CD4-positive, CD25-positive, alpha-beta regulatory T cell (primary cell): ENCODE measurements around the gene ZNF805. TPM values are rescaled to one million over a fixed set of nuclear protein-coding genes. Genes with fewer than 3 reads are reported as not detected.

ENCODE experiments used
- ATAC-seq, 2 donors: fragments of 150-1000 bp; cut with Tn5 transposase; one replicate each; pipeline ENCODE4 v1.10.0; 2021; ENCODE audit warnings: low read depth in 2 of 2, moderate number of reproducible peaks in 2 of 2, moderate library complexity in 1 of 2
- DNase-seq, 3 donors: peaks; one replicate each; pipeline versions ENCODE4 v3.0.0 to v3.0.0-alpha.2; 2012 to 2022; ENCODE audit warnings: mixed read lengths in 1 of 3
- H3K27ac ChIP-seq: one replicate; pipeline ENCODE4 v1.7.0; 2013; ENCODE audit warnings: mild to moderate bottlenecking, low read length; ENCODE audit not compliant: insufficient read depth, poor library complexity, severe bottlenecking
- H3K27me3 ChIP-seq: one replicate; pipeline ENCODE4 v1.7.0; 2013; ENCODE audit warnings: low read length; ENCODE audit not compliant: control insufficient read depth, insufficient read depth
- H3K36me3 ChIP-seq: one replicate; pipeline ENCODE4 v1.7.0; 2013; ENCODE audit warnings: mild to moderate bottlenecking, low read length, moderate library complexity; ENCODE audit not compliant: control insufficient read depth, insufficient read depth
- H3K4me1 ChIP-seq: 2 replicates; pipeline ENCODE4 v1.7.0; 2013; ENCODE audit warnings: mild to moderate bottlenecking, low read length; ENCODE audit not compliant: insufficient read depth, control insufficient read depth, poor library complexity, severe bottlenecking
- H3K4me3 ChIP-seq: one replicate; pipeline ENCODE4 v1.7.0; 2013; ENCODE audit warnings: low read depth, mild to moderate bottlenecking, low read length, moderate library complexity
- H3K9me3 ChIP-seq, 2 experiments: 1 replicate in 1 of 2; 2 replicates in 1 of 2; pipeline ENCODE4 v1.7.0; 2013; ENCODE audit warnings: low read length in 2 of 2, mild to moderate bottlenecking in 1 of 2, moderate library complexity in 1 of 2; ENCODE audit not compliant: control insufficient read depth in 2 of 2
- H3K27ac Mint-ChIP-seq, 3 donors: one replicate each; pipeline ENCODE4 v1.8.0; 2020 to 2022; ENCODE audit warnings: mild to moderate bottlenecking in 3 of 3, mixed read lengths in 3 of 3, moderate library complexity in 2 of 3
- H3K27me3 Mint-ChIP-seq: one replicate; pipeline ENCODE4 v1.8.0; 2022; ENCODE audit warnings: mild to moderate bottlenecking, mixed read lengths
- H3K36me3 Mint-ChIP-seq: one replicate; pipeline ENCODE4 v1.8.0; 2020; ENCODE audit warnings: mixed read lengths
- H3K4me1 Mint-ChIP-seq, 4 donors: one replicate each; pipeline ENCODE4 v1.8.0; 2020 to 2022; ENCODE audit warnings: mixed read lengths in 4 of 4, mild to moderate bottlenecking in 1 of 4
- H3K4me3 Mint-ChIP-seq, 4 donors: one replicate each; pipeline ENCODE4 v1.8.0; 2020 to 2022; ENCODE audit warnings: mild to moderate bottlenecking in 4 of 4, mixed read lengths in 4 of 4, moderate library complexity in 3 of 4
- H3K9me3 Mint-ChIP-seq, 7 donors: one replicate each; pipeline ENCODE4 v1.8.0; 2020 to 2022; ENCODE audit warnings: mixed read lengths in 7 of 7, mild to moderate bottlenecking in 3 of 7, moderate library complexity in 2 of 7
- polyA plus RNA-seq, 4 donors: library from polyadenylated mRNA; unstranded; fragments of 300-500 nt; fragmentation: Illumina TruSeq; gene quantifications; one replicate each; pipeline ENCODE4 v1.2.3, GENCODE V29; 2021
- total RNA-seq: library from RNA; stranded (reverse); gene quantifications from one replicate; pipeline ENCODE4 v1.2.3, GENCODE V29; 2022

Gene ZNF805
- total and polyA plus RNA-seq, 5 donors from 2014 or later: 1.9 to 30.7 (median 4.5) TPM

DNA sequence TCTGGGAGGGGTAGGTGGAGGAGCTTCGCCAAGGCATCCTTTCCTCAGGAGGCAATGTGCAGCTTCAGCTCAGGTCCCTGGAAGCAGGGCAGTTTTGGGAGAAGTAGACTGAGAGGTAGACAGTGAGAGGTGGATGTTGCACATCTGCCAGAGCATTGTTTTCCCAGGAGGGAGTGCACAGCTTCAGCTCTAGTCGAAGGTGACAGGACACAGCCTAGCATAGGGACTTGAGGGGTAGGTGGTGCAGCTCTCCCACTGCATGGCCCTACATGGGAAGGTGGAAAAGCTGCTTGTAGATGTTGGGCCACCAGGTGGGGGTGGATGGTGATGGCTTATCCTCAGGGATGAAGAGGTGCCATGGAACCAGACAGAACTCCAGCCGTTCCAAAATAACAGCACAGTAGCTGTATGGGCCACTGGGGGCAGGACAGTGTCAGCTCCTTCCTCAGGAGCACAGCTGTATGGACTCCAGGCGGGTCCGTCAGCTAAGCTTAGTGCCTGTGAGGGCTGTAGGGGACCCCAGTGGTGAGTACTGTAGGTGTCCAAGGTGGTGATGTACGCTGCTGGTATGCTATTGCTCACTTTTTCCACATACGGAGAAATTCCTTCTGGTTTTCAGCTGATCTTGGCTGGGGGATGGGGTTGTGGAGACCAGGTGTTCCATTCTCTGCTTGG is 62.4 kb downstream of the ZNF805 start:
- Mint-ChIP-seq H3K4me1 (peaks cover 0 to 7% (median 5%) of the 10 kb centered on the region in 4 donors), H3K27ac (no peak overlapping the region), H3K4me3 (no peak overlapping the region), H3K27me3 (no peaks in the 10 kb centered on the region), H3K9me3 (peaks cover 0 to 25% (median 12%) of the 10 kb centered on the region in 7 donors), H3K36me3 (peaks cover 41% of the 10 kb centered on the region)
- H3K27ac ChIP-seq: no peak overlapping the region
- DNase-seq (no peak), ATAC-seq (no peak)
- peaks cover 15% of the 10 kb centered on the region for H3K36me3 ChIP-seq
- no peaks in the 10 kb centered on the region for H3K4me1 ChIP-seq
- peaks cover 3 to 25% of the 10 kb centered on the region in 2 experiments for H3K9me3 ChIP-seq
- H3K27me3 ChIP-seq: no peaks in the 10 kb centered on the region
- no peak overlapping the region for H3K4me3 ChIP-seq

Other genes starting within 250 kb of the ZNF805 start
- gene USP29, start 120.6 kb upstream of the ZNF805 start, total RNA-seq: not detected
- not detected for gene USP29, start 120.6 kb upstream of the ZNF805 start, polyA plus RNA-seq
- gene ZIM3, start 95.4 kb upstream of the ZNF805 start, total RNA-seq: not detected
- not detected for gene ZIM3, start 95.4 kb upstream of the ZNF805 start, polyA plus RNA-seq
- gene DUXA, start 73.1 kb upstream of the ZNF805 start, total RNA-seq: not detected
- gene DUXA, start 73.1 kb upstream of the ZNF805 start, polyA plus RNA-seq: not detected
- 35.9 TPM for gene ZNF264, start 49.1 kb upstream of the ZNF805 start, total RNA-seq
- gene ZNF264, start 49.1 kb upstream of the ZNF805 start, polyA plus RNA-seq: 10 to 100 TPM; 12.9 to 25.4 (median 18.1) TPM
- 0.69 TPM for gene AURKC, start 9.6 kb upstream of the ZNF805 start, total RNA-seq
- under 1 TPM in 1 of 4 donors, not detected in 3; 0.22 TPM for gene AURKC, start 9.6 kb upstream of the ZNF805 start, polyA plus RNA-seq
- 68.5 TPM for gene ZNF460, start 39.9 kb downstream of the ZNF805 start, total RNA-seq
- gene ZNF460, start 39.9 kb downstream of the ZNF805 start, polyA plus RNA-seq: 1 to 10 TPM; 3.0 to 9.5 (median 5.3) TPM
- 4.5 TPM for gene ZNF543, start 79.8 kb downstream of the ZNF805 start, total RNA-seq
- 1 to 10 TPM; 2.6 to 6.6 (median 4.5) TPM for gene ZNF543, start 79.8 kb downstream of the ZNF805 start, polyA plus RNA-seq
- 6.8 TPM for gene ZNF304, start 110.6 kb downstream of the ZNF805 start, total RNA-seq
- gene ZNF304, start 110.6 kb downstream of the ZNF805 start, polyA plus RNA-seq: 1 to 10 TPM; 1.9 to 4.4 (median 2.8) TPM
- gene TRAPPC2B, start 122.9 kb downstream of the ZNF805 start, total RNA-seq: 11.4 TPM
- 10 to 100 TPM; 23.0 to 28.6 (median 25.3) TPM for gene TRAPPC2B, start 122.9 kb downstream of the ZNF805 start, polyA plus RNA-seq
- 2.1 TPM for gene ZNF547, start 122.9 kb downstream of the ZNF805 start, total RNA-seq
- 1 to 10 TPM in 2 of 4 donors, under 1 TPM in 1, not detected in 1; 0.77 to 1.9 (median 1.5) TPM for gene ZNF547, start 122.9 kb downstream of the ZNF805 start, polyA plus RNA-seq
- gene ZNF548, start 149.2 kb downstream of the ZNF805 start, total RNA-seq: 75.9 TPM
- 10 to 100 TPM; 14.6 to 21.7 (median 17.7) TPM for gene ZNF548, start 149.2 kb downstream of the ZNF805 start, polyA plus RNA-seq
- 5.6 TPM for gene ZNF17, start 170.5 kb downstream of the ZNF805 start, total RNA-seq
- 1 to 10 TPM; 2.9 to 9.7 (median 5.3) TPM for gene ZNF17, start 170.5 kb downstream of the ZNF805 start, polyA plus RNA-seq
- gene ZNF749, start 194.7 kb downstream of the ZNF805 start, total RNA-seq: 5.1 TPM
- 10 to 100 TPM in 1 of 4 donors, 1 to 10 TPM in 3; 6.2 to 10.9 (median 8.2) TPM for gene ZNF749, start 194.7 kb downstream of the ZNF805 start, polyA plus RNA-seq
- 0.15 TPM for gene VN1R1, start 216.5 kb downstream of the ZNF805 start, total RNA-seq
- gene VN1R1, start 216.5 kb downstream of the ZNF805 start, polyA plus RNA-seq: under 1 TPM in 1 of 4 donors, not detected in 3; 0.10 TPM
- 0.74 TPM for gene ZNF772, start 236.9 kb downstream of the ZNF805 start, total RNA-seq
- gene ZNF772, start 236.9 kb downstream of the ZNF805 start, polyA plus RNA-seq: 1 to 10 TPM in 3 of 4 donors, under 1 TPM in 1; 0.09 to 4.2 (median 3.4) TPM
- gene ZNF419, start 247.1 kb downstream of the ZNF805 start, total RNA-seq: 8.9 TPM
- gene ZNF419, start 247.1 kb downstream of the ZNF805 start, polyA plus RNA-seq: 10 to 100 TPM in 1 of 4 donors, 1 to 10 TPM in 3; 5.9 to 11.0 (median 8.3) TPM